ENCODE data around the gene KAT7. TPM values are rescaled to one million over a fixed set of nuclear protein-coding genes. Genes with fewer than 3 reads are reported as not detected.

The KAT7 gene
- total and polyA plus RNA-seq, 4 donors = 8.7 to 87.5 (median 35.7) TPM

GRCh38 chr17:49872754-49873377, 84.4 kb downstream of the KAT7 start:
- H3K4me3 ChIP-seq = no peak overlapping the region
- WGBS, 2 donors = 62% methylated on average over 6 of the region's 6 CpGs
- H3K9ac ChIP-seq (ENCODE audit: insufficient read depth in 1 of 2, low read length in 2 of 2) = no peak overlapping the region
- H3K4me1 ChIP-seq (ENCODE audit: control insufficient read depth in 5 of 5, insufficient read depth in 5 of 5, low read length in 5 of 5) = peaks cover 0 to 17% (median 5%) of the 10 kb centered on the region in 5 donors
- no peaks in the 10 kb centered on the region for H3K27me3 ChIP-seq (ENCODE audit: control insufficient read depth in 3 of 3, insufficient read depth in 3 of 3, low read length in 2 of 3)
- H3K27ac ChIP-seq (ENCODE audit: low read depth in 1 of 2, low read length in 1 of 2) = no peak overlapping the region
- TF ChIP-seq, protein P1, sequence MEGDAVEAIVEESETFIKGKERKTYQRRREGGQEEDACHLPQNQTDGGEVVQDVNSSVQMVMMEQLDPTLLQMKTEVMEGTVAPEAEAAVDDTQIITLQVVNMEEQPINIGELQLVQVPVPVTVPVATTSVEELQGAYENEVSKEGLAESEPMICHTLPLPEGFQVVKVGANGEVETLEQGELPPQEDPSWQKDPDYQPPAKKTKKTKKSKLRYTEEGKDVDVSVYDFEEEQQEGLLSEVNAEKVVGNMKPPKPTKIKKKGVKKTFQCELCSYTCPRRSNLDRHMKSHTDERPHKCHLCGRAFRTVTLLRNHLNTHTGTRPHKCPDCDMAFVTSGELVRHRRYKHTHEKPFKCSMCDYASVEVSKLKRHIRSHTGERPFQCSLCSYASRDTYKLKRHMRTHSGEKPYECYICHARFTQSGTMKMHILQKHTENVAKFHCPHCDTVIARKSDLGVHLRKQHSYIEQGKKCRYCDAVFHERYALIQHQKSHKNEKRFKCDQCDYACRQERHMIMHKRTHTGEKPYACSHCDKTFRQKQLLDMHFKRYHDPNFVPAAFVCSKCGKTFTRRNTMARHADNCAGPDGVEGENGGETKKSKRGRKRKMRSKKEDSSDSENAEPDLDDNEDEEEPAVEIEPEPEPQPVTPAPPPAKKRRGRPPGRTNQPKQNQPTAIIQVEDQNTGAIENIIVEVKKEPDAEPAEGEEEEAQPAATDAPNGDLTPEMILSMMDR (IDR thresholded peaks at IDR 0.05; ENCODE audit: control extremely low read depth, extremely low read depth) = no peak
- no peaks in the 10 kb centered on the region for H3K36me3 ChIP-seq (ENCODE audit: control insufficient read depth in 4 of 4, insufficient read depth in 4 of 4, low read length in 4 of 4)
- DNase-seq (peak in 1 of 3 donors; percentile 27), ATAC-seq (ENCODE audit: insufficient read depth, low FRiP score) (no peak)
- no peaks in the 10 kb centered on the region for H3K9me3 ChIP-seq (ENCODE audit: control insufficient read depth in 4 of 4, insufficient read depth in 3 of 4, low read length in 3 of 4)

DNA sequence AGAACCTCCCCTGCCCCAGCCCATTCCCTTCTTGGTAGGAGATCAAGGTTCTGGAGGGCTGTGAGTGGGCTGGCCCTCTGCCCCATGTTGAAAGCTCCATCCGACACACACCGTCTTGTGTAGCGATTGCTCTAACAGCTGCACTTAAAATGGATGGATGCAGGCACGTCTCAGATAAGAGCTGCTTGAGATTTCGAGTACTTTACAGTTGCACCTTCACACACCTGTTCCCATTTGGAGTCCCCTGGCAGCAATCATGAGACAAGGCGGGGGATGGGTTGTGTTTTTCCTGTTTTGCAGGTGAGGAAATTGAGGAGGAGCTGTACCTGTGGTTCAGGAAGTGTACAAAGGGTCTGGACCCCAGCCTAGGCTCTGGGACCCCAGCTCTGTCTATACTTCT, 85.0 kb downstream of the KAT7 start:
- H3K36me3 ChIP-seq (ENCODE audit: control insufficient read depth in 4 of 4, insufficient read depth in 4 of 4, low read length in 4 of 4) = no peaks in the 10 kb centered on the region
- TF ChIP-seq, protein P1 (IDR thresholded peaks at IDR 0.05; ENCODE audit: control extremely low read depth, extremely low read depth) = no peak
- H3K4me3 ChIP-seq = no peak overlapping the region
- DNase-seq (peak; percentile 68 to 85 (median 73)), ATAC-seq (ENCODE audit: insufficient read depth, low FRiP score) (peak; percentile 32)
- no peaks in the 10 kb centered on the region for H3K27me3 ChIP-seq (ENCODE audit: control insufficient read depth in 3 of 3, insufficient read depth in 3 of 3, low read length in 2 of 3)
- no peaks in the 10 kb centered on the region for H3K9me3 ChIP-seq (ENCODE audit: control insufficient read depth in 4 of 4, insufficient read depth in 3 of 4, low read length in 3 of 4)
- WGBS, 2 donors = 53 to 78% methylated on average over 6 of the region's 6 CpGs
- peaks cover 0 to 17% (median 5%) of the 10 kb centered on the region in 5 donors for H3K4me1 ChIP-seq (ENCODE audit: control insufficient read depth in 5 of 5, insufficient read depth in 5 of 5, low read length in 5 of 5)
- no peak overlapping the region for H3K9ac ChIP-seq (ENCODE audit: insufficient read depth in 1 of 2, low read length in 2 of 2)
- no peak overlapping the region for H3K27ac ChIP-seq (ENCODE audit: low read depth in 1 of 2, low read length in 1 of 2)

GRCh38 chr17:49873926-49874325, 85.4 kb downstream of the KAT7 start:
- Histone ChIP-seq H3K4me1 (ENCODE audit: control insufficient read depth in 5 of 5, insufficient read depth in 5 of 5, low read length in 5 of 5) (peaks cover 0 to 17% (median 5%) of the 10 kb centered on the region in 5 donors), H3K36me3 (ENCODE audit: control insufficient read depth in 4 of 4, insufficient read depth in 4 of 4, low read length in 4 of 4) (no peaks in the 10 kb centered on the region), H3K27ac (ENCODE audit: low read depth in 1 of 2, low read length in 1 of 2) (peak overlapping the region in 1 of 2 donors; percentile 48), H3K9ac (ENCODE audit: insufficient read depth in 1 of 2, low read length in 2 of 2) (no peak overlapping the region), H3K4me3 (no peak overlapping the region), H3K9me3 (ENCODE audit: control insufficient read depth in 4 of 4, insufficient read depth in 3 of 4, low read length in 3 of 4) (no peaks in the 10 kb centered on the region), H3K27me3 (ENCODE audit: control insufficient read depth in 3 of 3, insufficient read depth in 3 of 3, low read length in 2 of 3) (peaks cover 0 to under 1% (median 0%) of the 10 kb centered on the region in 3 donors)
- ATAC-seq (ENCODE audit: insufficient read depth, low FRiP score) = no peak
- WGBS, 2 donors = 64 to 79% methylated on average over 3 of the region's 3 CpGs
- TF ChIP-seq, protein P1 (IDR thresholded peaks at IDR 0.05; ENCODE audit: control extremely low read depth, extremely low read depth) = no peak
- DNase-seq = peak in 2 of 3 donors; percentile 21 to 42
